Stomach (tissue), 4 donors: ENCODE data around the gene CDH5.

Source experiments
- CTCF ChIP-seq, 7 experiments: fragments of 450-650 bp in 4 of 7; fragments of 200-600 bp in 3 of 7; sonication (generic) in 3 of 7; IDR thresholded peaks; one replicate each; pipeline ENCODE4 v1.5.1; 2016 to 2019; ENCODE audit warnings: antibody characterized with exemption in 7 of 7, control low read depth in 2 of 7, mild to moderate bottlenecking in 1 of 7
- EP300 ChIP-seq: sonication (generic); formaldehyde crosslinking; IDR thresholded peaks from one replicate; pipeline ENCODE4 v1.6.1; 2017; ENCODE audit warnings: antibody characterized with exemption
- POLR2A ChIP-seq, 4 donors: fragments of 450-650 bp; IDR thresholded peaks; one replicate each; pipeline ENCODE4 v1.6.1; 2016; ENCODE audit warnings: antibody characterized with exemption in 4 of 4, control low read depth in 2 of 4, mild to moderate bottlenecking in 1 of 4, moderate library complexity in 1 of 4
- POLR2AphosphoS5 ChIP-seq, 3 donors: sonication (generic); formaldehyde crosslinking; IDR thresholded peaks; one replicate each; pipeline ENCODE4 v1.6.1; 2016; ENCODE audit warnings: antibody characterized with exemption in 3 of 3

GRCh38 chr16:66332634-66333610 is 33.6 kb upstream of the CDH5 start:
- TF ChIP-seq CTCF (IDR thresholded peaks at IDR 0.05) (no peak), POLR2A (IDR thresholded peaks at IDR 0.05) (no peak), EP300 (no peak), POLR2AphosphoS5 (IDR thresholded peaks at IDR 0.05) (no peak)
